Measurements from ENCODE around the gene TOR1AIP2. TPM values are rescaled to one million over a fixed set of nuclear protein-coding genes. Genes with fewer than 3 reads are reported as not detected.
"Not testable (repeated sequence)": the region's sequence is repeated elsewhere in the genome, so short reads cannot be mapped to it uniquely, and the experiment has no call there.

The TOR1AIP2 gene
- total RNA-seq, 2 experiments from 2014 or later: 71.6 to 72.7 TPM

DNA sequence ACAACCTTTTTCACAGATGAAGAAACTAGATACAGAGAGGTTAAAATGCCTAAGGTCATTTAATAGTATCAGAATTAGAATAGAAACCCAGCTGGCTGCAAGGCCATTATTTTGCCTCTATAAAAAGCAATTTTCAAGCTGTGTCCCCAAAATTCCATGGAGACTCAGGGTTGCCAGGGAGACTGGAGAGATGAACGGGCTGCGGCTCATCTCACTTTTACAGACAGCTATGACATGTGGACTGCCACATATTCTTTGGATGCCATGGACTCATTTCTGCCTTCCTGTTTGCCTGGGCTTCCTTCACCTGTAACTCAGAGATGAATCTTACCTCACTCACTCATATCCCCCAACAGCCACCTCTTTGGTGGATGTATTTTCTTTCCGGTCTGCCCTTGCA lies 17.0 kb downstream of the TOR1AIP2 start:
- no peaks in the 10 kb centered on the region for H3K9me3 ChIP-seq (ENCODE audit: control insufficient read depth in 1 of 2, insufficient read depth in 1 of 2, low read length in 2 of 2)
- DNase-seq: no peak

GRCh38 chr1:179857009-179857408 lies 20.6 kb downstream of the TOR1AIP2 start:
- H3K36me3 Mint-ChIP-seq (ENCODE audit: low read depth): peaks cover 65% of the 10 kb centered on the region
- ChIA-PET POLR2A (interaction anchor here (0.6 kb wide), 1 partner anchor 33 kb away, joined by 3 read pairs; no protein-coding TSS in a partner anchor), CTCF (no interaction called here)
- H3K36me3 ChIP-seq (ENCODE audit: insufficient read depth, low read length): peaks cover 29% of the 10 kb centered on the region
- intact Hi-C loops (cut with DNase I, micrococcal nuclease): no loop called here
- no peaks in the 10 kb centered on the region for H3K4me1 Mint-ChIP-seq (ENCODE audit: low read depth)
- H3K4me1 ChIP-seq (ENCODE audit: insufficient read depth, low read length): no peaks in the 10 kb centered on the region
- ATAC-seq (ENCODE audit: poor library complexity) (no peak), DNase-seq (no peak)
- no peak overlapping the region for H3K27ac Mint-ChIP-seq
- no peaks in the 10 kb centered on the region for H3K9me3 Mint-ChIP-seq
- no peaks in the 10 kb centered on the region for H3K27me3 Mint-ChIP-seq
- H3K4me3 Mint-ChIP-seq: no peak overlapping the region
- TF ChIP-seq, protein P1, sequence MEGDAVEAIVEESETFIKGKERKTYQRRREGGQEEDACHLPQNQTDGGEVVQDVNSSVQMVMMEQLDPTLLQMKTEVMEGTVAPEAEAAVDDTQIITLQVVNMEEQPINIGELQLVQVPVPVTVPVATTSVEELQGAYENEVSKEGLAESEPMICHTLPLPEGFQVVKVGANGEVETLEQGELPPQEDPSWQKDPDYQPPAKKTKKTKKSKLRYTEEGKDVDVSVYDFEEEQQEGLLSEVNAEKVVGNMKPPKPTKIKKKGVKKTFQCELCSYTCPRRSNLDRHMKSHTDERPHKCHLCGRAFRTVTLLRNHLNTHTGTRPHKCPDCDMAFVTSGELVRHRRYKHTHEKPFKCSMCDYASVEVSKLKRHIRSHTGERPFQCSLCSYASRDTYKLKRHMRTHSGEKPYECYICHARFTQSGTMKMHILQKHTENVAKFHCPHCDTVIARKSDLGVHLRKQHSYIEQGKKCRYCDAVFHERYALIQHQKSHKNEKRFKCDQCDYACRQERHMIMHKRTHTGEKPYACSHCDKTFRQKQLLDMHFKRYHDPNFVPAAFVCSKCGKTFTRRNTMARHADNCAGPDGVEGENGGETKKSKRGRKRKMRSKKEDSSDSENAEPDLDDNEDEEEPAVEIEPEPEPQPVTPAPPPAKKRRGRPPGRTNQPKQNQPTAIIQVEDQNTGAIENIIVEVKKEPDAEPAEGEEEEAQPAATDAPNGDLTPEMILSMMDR (IDR thresholded peaks at IDR 0.05): no peak
- H3K27ac ChIP-seq (ENCODE audit: low read depth in 1 of 2, low read length in 2 of 2): no peak overlapping the region
- no peak overlapping the region for H3K4me3 ChIP-seq (ENCODE audit: low read length)
- no peaks in the 10 kb centered on the region for H3K27me3 ChIP-seq (ENCODE audit: control insufficient read depth in 1 of 2, insufficient read depth in 2 of 2, low read length in 2 of 2)
- H3K9me3 ChIP-seq (ENCODE audit: control insufficient read depth in 1 of 2, insufficient read depth in 1 of 2, low read length in 2 of 2): no peaks in the 10 kb centered on the region

More for the DNA sequence above, 17.0 kb downstream of the TOR1AIP2 start:
- H3K27ac Mint-ChIP-seq: no peak overlapping the region
- no peak overlapping the region for H3K27ac ChIP-seq (ENCODE audit: low read depth in 1 of 2, low read length in 2 of 2)
- H3K9me3 Mint-ChIP-seq: no peaks in the 10 kb centered on the region
- no peak for ATAC-seq (ENCODE audit: poor library complexity)
- ChIA-PET CTCF (no interaction called here), POLR2A (no interaction called here)
- no peaks in the 10 kb centered on the region for H3K27me3 Mint-ChIP-seq
- H3K4me1 Mint-ChIP-seq (ENCODE audit: low read depth): peaks cover 2% of the 10 kb centered on the region
- H3K27me3 ChIP-seq (ENCODE audit: control insufficient read depth in 1 of 2, insufficient read depth in 2 of 2, low read length in 2 of 2): no peaks in the 10 kb centered on the region
- H3K4me3 Mint-ChIP-seq: no peak overlapping the region
- H3K4me1 ChIP-seq (ENCODE audit: insufficient read depth, low read length): no peaks in the 10 kb centered on the region
- peaks cover 50% of the 10 kb centered on the region for H3K36me3 ChIP-seq (ENCODE audit: insufficient read depth, low read length)
- intact Hi-C loops (cut with DNase I, micrococcal nuclease): no loop called here
- H3K4me3 ChIP-seq (ENCODE audit: low read length): no peak overlapping the region
- TF ChIP-seq, protein P1 (IDR thresholded peaks at IDR 0.05): no peak
- peaks cover 76% of the 10 kb centered on the region for H3K36me3 Mint-ChIP-seq (ENCODE audit: low read depth)

DNA sequence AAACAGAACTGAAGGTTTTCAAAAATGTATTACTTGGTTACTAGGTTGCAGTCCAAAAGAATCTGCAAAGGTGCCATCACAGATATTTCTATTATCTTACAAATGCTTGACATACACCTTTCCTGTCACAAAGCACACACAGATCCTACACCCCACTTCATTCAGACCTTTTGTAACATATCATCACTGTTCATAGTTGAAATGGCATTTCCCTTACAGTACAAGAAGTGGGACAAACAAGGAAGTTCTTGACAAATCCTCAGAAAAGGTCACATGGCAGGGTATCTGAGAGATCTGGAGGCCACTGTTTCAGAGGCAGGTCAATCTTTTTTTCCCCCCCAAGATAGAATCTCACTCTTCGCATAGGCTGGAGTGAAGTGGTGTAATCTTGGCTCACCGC lies 21.3 kb downstream of the TOR1AIP2 start:
- DNase-seq (no peak), ATAC-seq (ENCODE audit: poor library complexity) (no peak)
- no peaks in the 10 kb centered on the region for H3K27me3 ChIP-seq (ENCODE audit: control insufficient read depth in 1 of 2, insufficient read depth in 2 of 2, low read length in 2 of 2)
- H3K36me3 ChIP-seq (ENCODE audit: insufficient read depth, low read length): peaks cover 31% of the 10 kb centered on the region
- no peak overlapping the region for H3K4me3 Mint-ChIP-seq
- TF ChIP-seq, protein P1 (IDR thresholded peaks at IDR 0.05): no peak
- H3K4me1 ChIP-seq (ENCODE audit: insufficient read depth, low read length): no peaks in the 10 kb centered on the region
- H3K27ac Mint-ChIP-seq: no peak overlapping the region
- no peaks in the 10 kb centered on the region for H3K9me3 Mint-ChIP-seq
- no peaks in the 10 kb centered on the region for H3K4me1 Mint-ChIP-seq (ENCODE audit: low read depth)
- ChIA-PET CTCF (no interaction called here), POLR2A (interaction anchor here (0.6 kb wide), 1 partner anchor 33 kb away, joined by 3 read pairs; no protein-coding TSS in a partner anchor)
- H3K27me3 Mint-ChIP-seq: no peaks in the 10 kb centered on the region
- H3K9me3 ChIP-seq (ENCODE audit: control insufficient read depth in 1 of 2, insufficient read depth in 1 of 2, low read length in 2 of 2): no peaks in the 10 kb centered on the region
- H3K4me3 ChIP-seq (ENCODE audit: low read length): no peak overlapping the region
- H3K27ac ChIP-seq (ENCODE audit: low read depth in 1 of 2, low read length in 2 of 2): no peak overlapping the region
- peaks cover 67% of the 10 kb centered on the region for H3K36me3 Mint-ChIP-seq (ENCODE audit: low read depth)
- intact Hi-C loops (cut with DNase I, micrococcal nuclease): no loop called here

- H3K4me3 ChIP-seq (ENCODE audit: low read length); H3K27ac ChIP-seq (ENCODE audit: low read depth in 1 of 2, low read length in 2 of 2); ATAC-seq (ENCODE audit: poor library complexity); H3K4me1 ChIP-seq (ENCODE audit: insufficient read depth, low read length); H3K9me3 Mint-ChIP-seq; H3K9me3 ChIP-seq (ENCODE audit: control insufficient read depth in 1 of 2, insufficient read depth in 1 of 2, low read length in 2 of 2); CTCF ChIA-PET; H3K27me3 Mint-ChIP-seq; H3K4me1 Mint-ChIP-seq (ENCODE audit: low read depth); POLR2A ChIA-PET; H3K27me3 ChIP-seq (ENCODE audit: control insufficient read depth in 1 of 2, insufficient read depth in 2 of 2, low read length in 2 of 2); H3K4me3 Mint-ChIP-seq; H3K27ac Mint-ChIP-seq; DNase-seq; intact Hi-C loops (cut with DNase I, micrococcal nuclease): not testable (repeated sequence)
- peaks cover 33% of the 10 kb centered on the region for H3K36me3 ChIP-seq (ENCODE audit: insufficient read depth, low read length)
- peaks cover 69% of the 10 kb centered on the region for H3K36me3 Mint-ChIP-seq (ENCODE audit: low read depth)
These were observed 21.8 kb downstream of the TOR1AIP2 start for GRCh38 chr1:179855831-179856230.

Measured in CD4-positive, alpha-beta T cell (primary cell).